Endothelial cell of umbilical vein (primary cell): Measurements from ENCODE around the gene SEPTIN11. TPM values are rescaled to one million over a fixed set of nuclear protein-coding genes. Genes with fewer than 3 reads are reported as not detected.

ENCODE experiments used
- BruUV-seq: library from RNA; stranded (reverse); fragments of 400-500 nt; replicated peaks from 2 replicates; lab custom pipeline; 2021; lab: Mats Ljungman, UMichigan
- CTCF ChIA-PET: fragments of 300-600, 350-600 bp; sonication (Branson Sonifier 250); formaldehyde crosslinking; loops from one replicate; lab custom pipeline; 2021; ENCODE audit warnings: antibody characterized with exemption, inconsistent platforms; lab: Charles Lee
- POLR2A ChIA-PET: fragments of 300-600, 350-600 bp; sonication (Branson Sonifier 250); formaldehyde crosslinking; loops from one replicate; lab custom pipeline; 2021; ENCODE audit warnings: antibody characterized with exemption, inconsistent platforms; lab: Charles Lee
- DNase-seq: peaks from one replicate; pipeline ENCODE4 v3.0.0-alpha.2; 2011; ENCODE audit warnings: low read depth, low spot score
- FAIRE-seq: peaks from 2 replicates; lab custom pipeline; 2011; peaks lifted over from hg19 to GRCh38; lab: Jason Lieb, UNC
- H2AFZ ChIP-seq: 2 replicates; pipeline ENCODE4 v1.6.0; 2012; ENCODE audit warnings: low read depth, low read length, control low read depth, inconsistent platforms
- H3K27ac ChIP-seq: 2 replicates; pipeline ENCODE4 v1.5.1; 2011; ENCODE audit warnings: low read depth, mild to moderate bottlenecking, control low read depth, low read length, moderate library complexity; ENCODE audit not compliant: insufficient read depth
- H3K27me3 ChIP-seq, 2 experiments: 2 replicates each; pipeline versions ENCODE4 v1.6.0 to v1.6.1; 2011; ENCODE audit warnings: low read length in 2 of 2, mixed read lengths in 1 of 2; ENCODE audit not compliant: control insufficient read depth in 2 of 2, insufficient read depth in 2 of 2
- H3K36me3 ChIP-seq, 2 experiments: 2 replicates in 1 of 2; 3 replicates in 1 of 2; pipeline ENCODE4 v1.5.1; 2011; ENCODE audit warnings: low read length in 2 of 2, mild to moderate bottlenecking in 1 of 2, moderate library complexity in 1 of 2; ENCODE audit not compliant: control insufficient read depth in 2 of 2, insufficient read depth in 2 of 2; ENCODE audit errors: extremely low read depth in 1 of 2
- H3K4me1 ChIP-seq: 3 replicates; pipeline ENCODE4 v1.5.1; 2011; ENCODE audit warnings: mild to moderate bottlenecking, low read length; ENCODE audit not compliant: control insufficient read depth, insufficient read depth; ENCODE audit errors: extremely low read depth
- H3K4me2 ChIP-seq: 2 replicates; pipeline ENCODE4 v1.6.1; 2011; ENCODE audit warnings: low read length, control low read depth, mixed read lengths; ENCODE audit not compliant: insufficient read depth
- H3K4me3 ChIP-seq, 3 experiments: fragments of 200-600 bp in 1 of 3; sonication (generic), shearing (Covaris generic) in 1 of 3; replicated peaks in 1 of 3; 2 replicates each; pipeline ENCODE4 v1.5.1; 2011 to 2016; ENCODE audit warnings: control low read depth in 3 of 3, low read length in 3 of 3, mild to moderate bottlenecking in 2 of 3, inconsistent platforms in 1 of 3, low read depth in 1 of 3, moderate library complexity in 1 of 3; ENCODE audit not compliant: insufficient read depth in 1 of 3
- H3K79me2 ChIP-seq: 2 replicates; pipeline ENCODE4 v1.6.0; 2012; ENCODE audit warnings: low read length, inconsistent platforms; ENCODE audit not compliant: control insufficient read depth, insufficient read depth
- H3K9ac ChIP-seq: replicated peaks from 2 replicates; pipeline ENCODE3; 2011; ENCODE audit warnings: low read length, control low read depth; ENCODE audit not compliant: insufficient read depth; ENCODE audit errors: extremely low read depth
- H3K9me1 ChIP-seq: replicated peaks from 3 replicates; pipeline ENCODE4 v1.6.0; 2011; ENCODE audit warnings: mild to moderate bottlenecking, low read length; ENCODE audit not compliant: control insufficient read depth, insufficient read depth; ENCODE audit errors: extremely low read depth
- H3K9me3 ChIP-seq: replicated peaks from 2 replicates; pipeline ENCODE4 v1.5.1; 2012; ENCODE audit warnings: low read length, inconsistent platforms; ENCODE audit not compliant: control insufficient read depth, insufficient read depth
- H4K20me1 ChIP-seq: replicated peaks from 2 replicates; pipeline ENCODE3; 2011; ENCODE audit warnings: mild to moderate bottlenecking, low read length; ENCODE audit not compliant: control insufficient read depth, insufficient read depth; ENCODE audit errors: extremely low read depth
- CTCF ChIP-seq, 2 donors: IDR thresholded peaks; 1 replicate in 1 of 2; 2 replicates in 1 of 2; pipeline ENCODE4 v1.5.1; 2011; ENCODE audit warnings: low read length in 2 of 2, mild to moderate bottlenecking in 2 of 2, moderate library complexity in 2 of 2, control low read depth in 1 of 2, inconsistent platforms in 1 of 2, low read depth in 1 of 2; ENCODE audit not compliant: insufficient read depth in 1 of 2; ENCODE audit errors: extremely low read depth in 1 of 2
- EZH2 ChIP-seq: IDR thresholded peaks from 2 replicates; pipeline ENCODE4 v1.6.1; 2012; ENCODE audit warnings: borderline replicate concordance, low read depth, mild to moderate bottlenecking, moderate library complexity, low read length, inconsistent platforms; ENCODE audit not compliant: severe bottlenecking
- FOS ChIP-seq: IDR thresholded peaks from 2 replicates; pipeline ENCODE4 v1.6.1; 2011; ENCODE audit warnings: mild to moderate bottlenecking, low read length, moderate library complexity, borderline replicate concordance; ENCODE audit not compliant: insufficient read depth
- GATA2 ChIP-seq: IDR thresholded peaks from 2 replicates; pipeline ENCODE4 v1.7.0; 2011; ENCODE audit warnings: low read depth, mild to moderate bottlenecking, moderate library complexity, mixed read lengths, low read length; ENCODE audit not compliant: insufficient read length, insufficient read depth
- JUN ChIP-seq: IDR thresholded peaks from 2 replicates; pipeline ENCODE4 v1.6.1; 2011; ENCODE audit warnings: borderline replicate concordance, low read depth; ENCODE audit not compliant: insufficient read length, insufficient read depth
- MAX ChIP-seq: IDR thresholded peaks from 2 replicates; pipeline ENCODE4 v1.6.1; 2011; ENCODE audit not compliant: insufficient read depth, insufficient read length
- MYC ChIP-seq: IDR thresholded peaks from one replicate; pipeline ENCODE4 v1.6.1; 2011; ENCODE audit warnings: mild to moderate bottlenecking, low read depth, low read length
- POLR2A ChIP-seq: IDR thresholded peaks from 2 replicates; pipeline ENCODE4 v1.6.1; 2012; ENCODE audit warnings: low read depth, mild to moderate bottlenecking, control low read depth, low read length
- POLR2AphosphoS5 ChIP-seq: IDR thresholded peaks from 2 replicates; pipeline ENCODE4 v1.6.1; 2012; ENCODE audit warnings: low read depth, mild to moderate bottlenecking, control low read depth, low read length, moderate library complexity; ENCODE audit not compliant: insufficient read depth
- dilution Hi-C: fragments of 300-500 bp; cut with MboI; formaldehyde crosslinking; loops from one replicate; pipeline ENCODE4 v1.15.0; 2019; ENCODE audit warnings: low sequenced_read_pairs; ENCODE audit not compliant: extremely low pct_ligation_motif_present
- intact Hi-C: fragments of 100-400 bp; cut with micrococcal nuclease; formaldehyde crosslinking; loops from one replicate; pipeline ENCODE4 v1.10.0; 2022
- polyA plus RNA-seq, 4 experiments: library from polyadenylated mRNA; depleted of rRNA in 3 of 4; stranded (reverse) in 3 of 4; unstranded in 1 of 4; fragments of >200 nt; gene quantifications; 2 replicates each; pipeline versions ENCODE4 v1.2.1 to v1.2.3, GENCODE V29; 2011 to 2012; ENCODE audit warnings: missing spikeins in 1 of 4
- total RNA-seq: library from RNA; stranded (reverse); gene quantifications from 2 replicates; pipeline ENCODE4 v1.2.3, GENCODE V29; 2021

Gene SEPTIN11
- total and polyA plus RNA-seq, 2 donors (not counting 3 experiments of a cell fraction or from before 2014, with no cell fraction given): 69.4 to 202 TPM

GRCh38 chr4:76972306-76972705 lies 22.8 kb downstream of the SEPTIN11 start:
- ChIA-PET POLR2A (no interaction called here), CTCF (interaction anchor here (1.4 kb wide), 1 partner anchor 19 kb away, joined by 4 read pairs; no protein-coding TSS in a partner anchor)
- DNase-seq (no peak), FAIRE-seq (no peak)
- Histone ChIP-seq H3K27me3 (no peaks in the 10 kb centered on the region), H3K79me2 (peaks cover 85% of the 10 kb centered on the region), H3K27ac (no peak overlapping the region), H4K20me1 (peaks cover 3% of the 10 kb centered on the region), H2AFZ (no peak overlapping the region), H3K9ac (no peak overlapping the region), H3K4me1 (peaks cover 9% of the 10 kb centered on the region), H3K9me3 (no peaks in the 10 kb centered on the region), H3K36me3 (peaks cover 0 to 5% of the 10 kb centered on the region in 2 experiments), H3K4me2 (no peak overlapping the region), H3K9me1 (no peaks in the 10 kb centered on the region), H3K4me3 (no peak overlapping the region)
- dilution Hi-C loops (no loop called here), intact Hi-C loops (no loop called here)
- TF ChIP-seq GATA2: no peak
- TF ChIP-seq MYC: no peak
- TF ChIP-seq POLR2AphosphoS5: no peak
- TF ChIP-seq CTCF (IDR thresholded peaks at IDR 0.05; ENCODE audit: extremely low read depth in 1 of 2, insufficient read depth in 1 of 2, low read depth in 1 of 2, low read length in 2 of 2): no peak
- no peak for TF ChIP-seq JUN
- TF ChIP-seq POLR2A: no peak
- TF ChIP-seq EZH2: no peak
- TF ChIP-seq MAX: no peak
- no peak for TF ChIP-seq FOS
- BruUV-seq: no TSS peak
